GM19023 (cell line): ENCODE data around the gene RASGRP4.
"Not testable (repeated sequence)": the region's sequence is repeated elsewhere in the genome, so short reads cannot be mapped to it uniquely, and the experiment has no call there.

ENCODE experiments used
- ATAC-seq: cut with Tn5 transposase; IDR thresholded peaks from one replicate; pipeline ENCODE4 v1.9.1; 2021; ENCODE audit warnings: mild to moderate bottlenecking, moderate library complexity; ENCODE audit not compliant: unreplicated experiment

Gene RASGRP4

GRCh38 chr19:38449518-38449917 is 23.5 kb upstream of the RASGRP4 start:
- ATAC-seq = no peak

GRCh38 chr19:38448225-38448624 is 22.2 kb upstream of the RASGRP4 start:
- ATAC-seq = no peak

- no peak for ATAC-seq
These were observed 19.3 kb upstream of the RASGRP4 start for GRCh38 chr19:38445362-38445761.

- no peak for ATAC-seq
These were observed 18.0 kb upstream of the RASGRP4 start for GRCh38 chr19:38444026-38444425.

GRCh38 chr19:38443458-38443999 is 17.5 kb upstream of the RASGRP4 start:
- ATAC-seq = no peak

GRCh38 chr19:38442736-38443135 is 16.7 kb upstream of the RASGRP4 start:
- no peak for ATAC-seq

- ATAC-seq = no peak
These were observed 15.8 kb upstream of the RASGRP4 start for GRCh38 chr19:38441657-38442348.

- ATAC-seq = no peak
These were observed 14.6 kb upstream of the RASGRP4 start for GRCh38 chr19:38440592-38440991.

GRCh38 chr19:38437917-38438316 is 11.9 kb upstream of the RASGRP4 start:
- no peak for ATAC-seq

GRCh38 chr19:38437295-38437694 is 11.3 kb upstream of the RASGRP4 start:
- ATAC-seq = no peak

GRCh38 chr19:38434549-38435051 is 8.6 kb upstream of the RASGRP4 start:
- ATAC-seq = no peak

GRCh38 chr19:38433268-38433733 is 7.3 kb upstream of the RASGRP4 start, which contains the start of gene RYR1:
RYR1 (plus strand) TSS chr19:38433691; CDS start chr19:38433830, 139 bp downstream.
- ATAC-seq = no peak

GRCh38 chr19:38430931-38431330 is 4.9 kb upstream of the RASGRP4 start:
- no peak for ATAC-seq

GRCh38 chr19:38429811-38430156 is 3.8 kb upstream of the RASGRP4 start:
- ATAC-seq = no peak

- ATAC-seq = no peak
These were observed 3.2 kb upstream of the RASGRP4 start for GRCh38 chr19:38429055-38429810.

- ATAC-seq = not testable (repeated sequence)
These were observed 1.1 kb upstream of the RASGRP4 start for GRCh38 chr19:38427035-38427677.

- no peak for ATAC-seq
These were observed 703 bp downstream of the RASGRP4 start for GRCh38 chr19:38425222-38425809.

GRCh38 chr19:38424272-38424671 is 1.7 kb downstream of the RASGRP4 start:
- ATAC-seq = no peak

GRCh38 chr19:38422438-38422837 is 3.6 kb downstream of the RASGRP4 start:
- ATAC-seq = no peak

- no peak for ATAC-seq
These were observed 4.2 kb downstream of the RASGRP4 start for GRCh38 chr19:38421856-38422255.

- ATAC-seq = no peak
These were observed 5.1 kb downstream of the RASGRP4 start for GRCh38 chr19:38420935-38421334.
